BE2C (cell line): ENCODE measurements around the gene VEZT.
A peak's percentile ranks its signal among the peaks of the same experiment; 100 is the strongest.

Source experiments
- DNase-seq: peaks from one replicate; pipeline ENCODE4 v3.0.0-alpha.2; 2020
- H3K27me3 ChIP-seq: fragments of 250-450 bp; sonication (Bioruptor Pico); 2 replicates; pipeline ENCODE4 v1.5.1; 2020; ENCODE audit warnings: mild to moderate bottlenecking
- H3K36me3 ChIP-seq: fragments of 250-450 bp; sonication (Bioruptor Pico); 2 replicates; pipeline ENCODE4 v1.5.1; 2020; ENCODE audit warnings: mild to moderate bottlenecking
- H3K4me1 ChIP-seq: fragments of 250-450 bp; sonication (Bioruptor Pico); 2 replicates; pipeline ENCODE4 v1.5.1; 2020
- H3K4me3 ChIP-seq: 2 replicates; pipeline ENCODE4 v1.5.1; 2011; ENCODE audit warnings: low read depth, low read length
- H3K9me3 ChIP-seq: fragments of 250-450 bp; sonication (Bioruptor Pico); 2 replicates; pipeline ENCODE4 v1.5.1; 2020
- CTCF ChIP-seq: IDR thresholded peaks from 2 replicates; pipeline ENCODE4 v1.5.1; 2012; ENCODE audit warnings: mild to moderate bottlenecking, low read depth, low read length

Gene VEZT

GRCh38 chr12:95216711-95217376 is 763 bp upstream of the VEZT start:
- no peak for DNase-seq
- Histone ChIP-seq H3K9me3 (no peaks in the 10 kb centered on the region), H3K36me3 (no peaks in the 10 kb centered on the region), H3K27me3 (no peaks in the 10 kb centered on the region), H3K4me3 (peak overlapping the region; percentile 93), H3K4me1 (no peaks in the 10 kb centered on the region; the same call in 1 of the 2 replicates)
- no peak for TF ChIP-seq CTCF

GRCh38 chr12:95218150-95219133 is 835 bp downstream of the VEZT start:
- no peak for DNase-seq
- TF ChIP-seq CTCF, result no peak
- peak overlapping the region; percentile 93 for H3K4me3 ChIP-seq
- no peaks in the 10 kb centered on the region for H3K36me3 ChIP-seq
- H3K27me3 ChIP-seq, result no peaks in the 10 kb centered on the region
- H3K9me3 ChIP-seq, result no peaks in the 10 kb centered on the region
- peaks cover 4% of the 10 kb centered on the region; the same call in 1 of the 2 replicates for H3K4me1 ChIP-seq

- Histone ChIP-seq H3K27me3 (no peaks in the 10 kb centered on the region), H3K4me3 (no peak overlapping the region), H3K4me1 (peaks cover 4% of the 10 kb centered on the region; the same call in 1 of the 2 replicates), H3K36me3 (peaks cover 14% of the 10 kb centered on the region), H3K9me3 (no peaks in the 10 kb centered on the region)
- DNase-seq, result no peak
- no peak for TF ChIP-seq CTCF
Measured at GRCh38 chr12:95220190-95220589, 2.6 kb downstream of the VEZT start.

- peaks cover 16% of the 10 kb centered on the region for H3K36me3 ChIP-seq
- H3K4me1 ChIP-seq, result peaks cover 4% of the 10 kb centered on the region; the same call in 1 of the 2 replicates
- H3K9me3 ChIP-seq, result no peaks in the 10 kb centered on the region
- H3K27me3 ChIP-seq, result no peaks in the 10 kb centered on the region
- no peak for DNase-seq
- no peak overlapping the region for H3K4me3 ChIP-seq
- no peak for TF ChIP-seq CTCF
Measured at GRCh38 chr12:95220726-95221125, 3.1 kb downstream of the VEZT start.

GRCh38 chr12:95224202-95225170 is 6.9 kb downstream of the VEZT start:
- H3K27me3 ChIP-seq, result no peaks in the 10 kb centered on the region
- DNase-seq, result no peak
- TF ChIP-seq CTCF, result no peak

More at GRCh38 chr12:95224202-95225170, 6.9 kb downstream of the VEZT start:
- H3K4me3 ChIP-seq, result no peak overlapping the region
- H3K36me3 ChIP-seq, result peaks cover 16% of the 10 kb centered on the region
- H3K9me3 ChIP-seq, result no peaks in the 10 kb centered on the region
- peaks cover 4% of the 10 kb centered on the region; the same call in 1 of the 2 replicates for H3K4me1 ChIP-seq
